GM18505 (cell line): ENCODE data around the gene AIPL1.

ENCODE experiments used
- ATAC-seq: cut with Tn5 transposase; IDR thresholded peaks from one replicate; pipeline ENCODE4 v1.9.1; 2021; ENCODE audit not compliant: unreplicated experiment
- POLR2A ChIP-seq: IDR thresholded peaks from 4 replicates; pipeline ENCODE4 v1.6.1; 2011; ENCODE audit warnings: borderline replicate concordance; ENCODE audit not compliant: insufficient read depth, insufficient read length; ENCODE audit errors: extremely low read depth

Gene AIPL1

DNA sequence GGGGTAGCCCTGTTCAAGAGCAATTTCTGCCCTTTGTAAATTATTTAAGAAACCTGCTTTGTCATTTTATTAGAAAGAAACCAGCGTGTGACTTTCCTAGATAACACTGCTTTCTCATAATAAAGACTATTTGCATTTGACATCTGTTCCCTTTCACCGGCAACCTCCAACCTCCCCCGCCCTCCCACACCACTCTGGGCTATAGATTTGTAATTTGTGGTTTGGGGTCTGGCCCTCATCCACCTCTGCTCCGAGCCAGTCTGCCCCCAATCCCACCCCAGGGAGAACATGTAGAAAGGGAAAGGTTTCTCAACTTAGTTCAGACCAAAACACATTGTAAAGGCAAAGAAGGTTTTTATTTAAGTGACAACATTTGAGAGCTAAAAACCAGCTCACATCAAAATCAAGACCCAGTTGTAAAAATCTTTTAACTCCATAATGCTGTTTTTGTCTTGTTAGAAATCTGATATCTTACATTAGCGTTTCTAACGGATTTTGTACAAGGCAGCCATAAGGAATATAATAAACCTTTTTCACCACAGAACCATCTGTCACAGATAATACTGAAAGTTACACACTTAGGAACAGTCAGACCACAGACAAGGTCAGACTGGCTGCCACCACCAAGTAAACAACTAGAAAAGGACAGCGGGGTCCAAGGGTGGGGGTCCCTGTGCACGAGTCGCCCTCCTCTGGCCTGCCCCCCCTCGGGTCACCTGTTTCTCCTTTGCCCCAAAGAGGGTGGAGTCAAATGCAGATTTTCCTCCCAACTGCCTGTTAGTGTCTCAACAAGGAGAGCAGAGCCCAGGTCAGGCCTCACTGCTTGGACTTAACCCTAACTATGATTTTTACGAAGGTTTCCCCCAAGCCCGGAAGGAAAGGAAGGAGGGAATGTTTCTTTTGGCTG, 16.3 kb upstream of the AIPL1 start:
- no peak for ATAC-seq
- TF ChIP-seq POLR2A = no peak

DNA sequence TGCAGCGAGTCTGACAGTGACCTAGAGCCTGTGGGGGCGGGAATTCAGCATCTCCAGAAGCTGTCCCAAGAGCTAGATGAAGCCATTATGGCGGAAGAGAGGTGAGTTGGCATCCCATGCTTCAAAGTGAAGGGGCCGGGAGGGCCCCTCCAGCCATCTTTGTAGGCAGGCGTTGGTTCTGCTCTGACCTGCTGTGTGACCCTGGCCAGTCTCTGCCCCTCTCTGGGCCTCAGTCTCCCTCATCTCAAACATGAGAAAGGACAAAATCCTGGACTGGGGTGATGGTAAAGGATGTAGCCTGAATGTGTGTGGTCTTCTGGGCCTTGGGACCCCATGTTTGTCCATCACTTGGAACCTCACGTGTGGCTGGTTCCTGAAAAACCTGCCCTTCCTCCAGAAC, 14.4 kb upstream of the AIPL1 start:
- ATAC-seq = no peak
- no peak for TF ChIP-seq POLR2A

DNA sequence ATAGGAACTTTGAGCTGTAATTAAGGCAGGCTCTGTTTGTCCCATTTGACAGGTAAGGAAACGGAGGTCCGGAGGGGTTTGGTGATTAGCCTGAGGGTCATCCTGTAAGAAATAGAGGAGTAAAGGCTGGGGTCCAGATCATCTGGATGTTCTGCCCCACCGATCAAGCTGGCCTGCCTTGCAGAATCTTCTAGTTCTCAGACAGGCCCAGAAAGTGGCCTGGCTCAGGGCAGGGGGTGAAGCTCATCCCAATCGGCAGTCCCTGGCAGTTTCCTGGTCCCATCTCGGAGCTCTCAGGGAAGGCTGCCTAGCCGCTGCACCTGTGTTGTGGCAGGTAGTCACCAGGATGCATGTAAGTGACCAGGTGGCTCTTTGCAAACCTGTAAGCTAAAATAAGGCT, 13.6 kb upstream of the AIPL1 start:
- ATAC-seq = no peak

DNA sequence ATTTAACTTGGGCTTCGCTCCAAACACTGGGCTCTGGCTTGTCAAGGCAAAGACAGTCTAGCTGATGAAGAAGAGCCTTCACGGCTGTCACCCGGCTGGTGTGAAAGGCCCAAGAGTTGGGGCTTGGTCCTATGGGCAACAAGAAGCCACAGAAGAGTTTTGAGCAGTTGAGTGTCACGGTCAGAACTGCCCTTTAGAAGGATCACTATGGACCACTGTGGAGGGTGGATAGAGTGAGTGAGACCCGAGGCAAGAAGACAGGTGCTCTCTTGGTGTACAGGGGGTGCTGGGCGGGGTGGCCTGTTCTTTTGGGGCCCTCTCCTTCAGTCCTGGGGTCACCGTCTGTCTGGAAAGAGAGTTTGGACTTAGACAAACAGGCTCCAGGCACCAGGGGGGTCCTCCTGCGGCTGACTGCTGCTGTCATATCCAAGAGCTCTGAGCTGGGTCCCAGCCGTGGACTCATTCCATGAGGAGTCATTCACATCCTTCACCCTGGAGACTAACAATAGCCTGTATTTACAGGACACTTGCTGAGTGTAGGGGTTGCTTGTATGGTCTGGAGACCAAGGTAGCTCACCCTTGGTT, 11.7 kb upstream of the AIPL1 start:
- ATAC-seq = no peak
- no peak for TF ChIP-seq POLR2A

More for the DNA sequence above, 13.6 kb upstream of the AIPL1 start:
- TF ChIP-seq POLR2A = no peak

DNA sequence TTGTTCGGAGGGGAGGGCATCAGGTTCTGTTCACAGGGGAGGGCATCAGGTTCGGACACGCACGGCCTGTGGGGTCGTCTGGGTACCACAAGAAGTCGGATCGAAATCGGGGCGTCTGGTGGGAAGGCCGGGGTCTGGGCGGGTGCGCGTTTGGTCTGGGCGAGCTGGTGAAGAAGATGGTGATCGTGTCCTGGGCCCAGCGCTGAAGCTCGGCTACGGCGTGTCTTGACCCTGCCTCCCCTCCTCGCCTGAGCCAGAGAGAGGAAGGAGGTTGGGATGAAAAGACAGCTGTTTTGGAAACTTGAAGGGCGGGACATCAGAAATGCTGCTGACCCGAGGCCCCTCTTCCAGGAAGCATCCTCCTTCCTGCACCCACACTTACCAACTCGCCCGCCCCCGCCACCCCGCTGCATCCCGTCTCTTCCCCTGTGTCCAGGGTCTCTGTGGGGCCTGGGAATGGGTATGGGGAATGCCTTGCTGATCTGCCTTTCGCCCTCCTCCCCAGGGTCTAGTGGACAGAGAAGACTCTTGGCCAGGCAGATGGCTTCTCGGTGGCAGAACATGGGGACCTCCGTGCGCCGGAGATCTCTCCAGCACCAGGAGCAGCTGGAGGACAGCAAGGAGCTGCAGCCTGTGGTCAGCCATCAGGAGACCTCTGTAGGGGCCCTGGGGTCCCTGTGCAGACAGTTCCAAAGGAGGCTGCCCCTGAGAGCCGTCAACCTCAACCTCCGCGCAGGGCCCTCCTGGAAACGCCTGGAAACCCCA, 9.8 kb upstream of the AIPL1 start:
- no peak for TF ChIP-seq POLR2A

DNA sequence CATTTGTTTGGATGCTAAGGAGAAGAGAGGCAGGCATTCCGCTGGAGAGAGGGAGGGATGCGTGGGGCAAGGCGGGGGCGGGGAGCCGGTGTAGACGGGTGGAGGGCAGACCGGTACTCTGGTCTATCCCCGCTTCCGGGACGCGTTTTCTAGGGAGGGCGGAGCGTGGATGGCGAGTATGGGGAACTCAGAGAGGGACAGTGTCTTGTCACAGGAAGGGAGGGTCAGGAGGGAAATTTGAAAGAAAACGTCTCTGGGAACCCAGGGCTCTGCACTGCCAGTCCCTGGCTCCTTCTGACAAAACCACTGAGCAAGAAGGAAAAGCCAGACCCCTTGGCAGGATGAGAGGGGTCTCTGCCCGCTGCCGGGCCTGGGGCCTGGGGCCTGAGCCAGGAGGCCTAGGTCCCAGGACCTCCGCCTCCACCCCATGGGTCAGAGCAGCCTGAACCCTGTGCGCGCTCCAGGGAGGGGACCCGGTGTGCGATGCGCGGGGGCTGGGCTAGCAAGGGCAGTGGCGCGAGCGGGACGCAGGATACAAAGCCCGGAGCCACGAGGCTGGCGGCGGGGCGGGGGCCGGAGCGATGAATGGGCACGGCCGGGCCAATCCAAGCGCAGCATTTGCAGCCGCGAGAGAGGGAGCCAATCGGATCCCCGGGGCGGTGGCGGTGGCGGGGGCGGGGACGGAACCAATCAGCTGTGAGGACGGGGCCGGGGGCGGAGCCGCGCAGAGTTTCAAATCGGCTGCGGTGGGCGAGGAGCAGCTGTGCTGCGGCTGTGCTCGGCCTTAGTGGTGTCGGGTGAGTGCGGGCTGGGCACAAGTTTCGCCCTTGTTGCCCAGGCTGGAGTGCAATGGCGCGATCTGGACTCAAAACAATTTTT, 9.0 kb upstream of the AIPL1 start, which contains the start of gene PIMREG:
TSS of gene PIMREG (plus strand) at position 764 of the 879 bp plus-strand sequence. CDS start 656 bp downstream, outside the sequence.
- peak; percentile 77 for TF ChIP-seq POLR2A
- peak; percentile 88 for ATAC-seq

More for the DNA sequence above, 9.8 kb upstream of the AIPL1 start:
- ATAC-seq = no peak

DNA sequence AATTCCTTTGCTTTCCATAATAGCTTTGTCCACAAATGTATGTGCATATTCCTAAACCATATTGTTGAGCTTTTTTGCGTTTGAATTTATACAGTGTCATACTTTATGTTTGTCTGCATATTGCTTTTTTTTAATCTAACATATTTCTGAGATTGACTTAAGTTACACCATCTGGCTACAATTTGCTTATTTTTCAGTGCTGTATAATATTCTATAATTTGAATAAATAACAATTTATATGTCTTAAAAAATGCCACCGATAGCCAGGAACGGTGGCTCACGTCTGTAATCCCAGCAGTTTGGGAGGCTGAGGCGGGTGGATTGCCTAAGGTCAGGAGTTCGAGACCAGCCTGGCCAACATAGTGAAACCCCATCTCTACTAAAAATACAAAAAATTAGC, 7.9 kb upstream of the AIPL1 start:
- ATAC-seq = no peak
- TF ChIP-seq POLR2A = no peak

DNA sequence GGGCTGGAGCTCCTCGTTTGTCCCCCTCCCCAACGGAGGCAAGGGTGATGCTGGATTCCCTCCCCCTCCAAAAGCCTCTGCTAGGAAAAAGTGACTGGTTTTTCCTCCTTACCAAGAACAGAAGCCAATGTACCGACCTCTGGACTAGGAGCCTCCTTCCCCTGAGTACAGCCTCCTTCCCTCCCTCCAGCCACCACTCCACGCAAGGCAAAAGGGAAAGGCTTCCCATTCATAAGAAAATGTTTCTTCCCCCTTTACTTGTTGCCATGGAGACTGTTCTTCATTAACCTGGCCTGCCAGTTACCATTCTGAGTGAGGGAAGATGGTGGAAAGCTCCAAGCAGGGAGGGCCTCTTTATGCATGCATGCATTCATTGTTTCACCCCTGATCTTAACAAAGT, 5.0 kb upstream of the AIPL1 start:
- no peak for TF ChIP-seq POLR2A
- no peak for ATAC-seq

DNA sequence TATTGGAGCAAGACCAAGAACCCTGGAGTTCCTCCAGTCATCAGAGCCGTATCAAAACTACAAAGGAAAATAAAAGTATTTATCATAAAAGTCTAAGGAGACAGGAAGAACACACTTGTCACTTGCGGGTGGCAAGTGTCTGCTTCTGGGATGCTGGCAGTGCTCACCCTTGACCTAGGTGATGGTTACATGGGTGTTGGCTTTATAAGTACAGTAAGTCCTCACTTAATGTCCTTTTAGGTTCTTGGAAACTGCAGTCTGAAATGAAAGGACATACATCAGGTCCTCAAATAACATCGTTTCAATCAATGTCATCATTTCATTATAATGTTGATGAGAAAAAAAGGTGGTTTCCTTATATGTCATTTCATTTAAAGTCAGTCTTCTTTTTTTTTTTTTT, 3.0 kb upstream of the AIPL1 start:
- ATAC-seq = no peak
- TF ChIP-seq POLR2A = no peak

DNA sequence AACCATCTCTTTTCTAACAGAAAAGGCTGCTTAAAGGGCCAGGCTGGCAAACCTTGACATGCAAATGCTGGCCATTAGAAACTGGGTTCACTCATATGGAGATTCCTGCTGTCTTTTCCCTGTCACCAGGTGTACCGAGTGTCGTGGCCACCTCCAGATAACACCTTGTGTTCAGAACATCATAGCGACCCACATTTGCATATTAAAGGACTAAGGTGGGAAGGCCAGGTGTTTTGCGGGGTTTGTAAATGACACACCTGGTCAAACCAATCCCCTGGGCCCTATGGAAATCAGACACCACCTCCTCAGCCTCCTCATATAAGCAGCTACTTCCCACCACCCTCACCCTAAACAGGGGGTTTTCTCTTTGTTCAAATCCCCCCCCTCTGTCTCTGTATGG, 2.5 kb upstream of the AIPL1 start:
- no peak for TF ChIP-seq POLR2A
- no peak for ATAC-seq

DNA sequence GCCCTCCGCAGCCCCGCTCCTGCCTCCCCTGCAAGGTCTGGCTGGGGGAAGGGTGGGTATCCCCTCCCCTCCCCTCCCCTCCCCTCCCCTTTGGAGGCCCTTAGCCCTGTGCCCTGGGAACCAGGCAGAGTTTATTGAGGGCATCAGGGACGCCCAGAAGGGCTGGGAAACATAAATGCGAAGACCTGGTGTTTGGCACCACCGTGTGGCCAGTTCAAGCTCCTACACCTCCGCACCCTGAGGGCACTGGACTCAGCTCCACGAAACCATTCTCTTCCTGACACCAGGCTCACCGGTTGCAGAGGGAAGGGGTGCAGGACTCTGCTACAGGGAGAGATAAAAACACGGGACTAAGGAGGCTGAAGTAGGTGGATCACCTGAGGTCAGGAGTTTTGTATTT, 1.0 kb upstream of the AIPL1 start:
- TF ChIP-seq POLR2A = no peak
- no peak for ATAC-seq

DNA sequence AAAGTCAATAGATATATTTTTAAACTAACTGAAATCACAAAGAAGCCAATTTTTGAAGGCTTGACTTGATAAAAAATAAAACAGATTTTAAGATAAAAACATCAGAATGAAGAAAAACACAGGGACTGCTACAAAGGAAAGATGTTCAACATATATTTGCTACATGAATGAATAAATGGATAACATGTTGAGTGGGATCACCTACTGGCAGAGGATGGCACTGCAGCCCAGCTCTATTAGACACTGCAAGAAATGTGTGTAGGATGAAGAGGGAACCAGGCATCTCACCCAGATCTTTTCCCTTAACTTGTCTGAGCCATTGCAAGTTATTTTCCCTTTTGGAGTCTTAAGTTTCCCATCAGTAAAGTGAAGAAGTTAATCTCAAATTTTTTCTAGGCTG, 4.2 kb downstream of the AIPL1 start:
- TF ChIP-seq POLR2A = no peak
- no peak for ATAC-seq
